Naive thymus-derived CD8-positive, alpha-beta T cell (primary cell): ENCODE results near the gene SLC25A40. TPM values are rescaled to one million over a fixed set of nuclear protein-coding genes. Genes with fewer than 3 reads are reported as not detected.
A peak's percentile ranks its signal among the peaks of the same experiment; 100 is the strongest.
"Not testable (repeated sequence)": the region's sequence is repeated elsewhere in the genome, so short reads cannot be mapped to it uniquely, and the experiment has no call there.

Source experiments
- ATAC-seq, 2 donors: fragments of 150-1000 bp; cut with Tn5 transposase in 1 of 2; sonication (Bioruptor Pico), chemical (Tn5 transposase) in 1 of 2; 1 replicate in 1 of 2; 2 replicates in 1 of 2; pipeline ENCODE4 v1.10.0; 2021; ENCODE audit warnings: mild to moderate bottlenecking in 2 of 2, moderate library complexity in 2 of 2
- POLR2A ChIA-PET: fragments of 350-600 bp; sonication (Branson Sonifier 250); formaldehyde crosslinking; loops from one replicate; lab custom pipeline; 2021; ENCODE audit warnings: antibody characterized with exemption; lab: Charles Lee
- DNase-seq, 10 donors: peaks; one replicate each; pipeline versions ENCODE4 v3.0.0 to v3.0.0-alpha.2; 2020 to 2022
- H3K27ac Mint-ChIP-seq, 10 donors: one replicate each; pipeline ENCODE4 v1.8.0; 2020 to 2022; ENCODE audit warnings: mild to moderate bottlenecking in 10 of 10, mixed read lengths in 10 of 10, moderate library complexity in 4 of 10, inconsistent platforms in 1 of 10
- H3K27me3 Mint-ChIP-seq, 5 donors: one replicate each; pipeline ENCODE4 v1.8.0; 2021 to 2022; ENCODE audit warnings: mixed read lengths in 5 of 5
- H3K36me3 Mint-ChIP-seq, 3 donors: one replicate each; pipeline ENCODE4 v1.8.0; 2020 to 2022; ENCODE audit warnings: mixed read lengths in 3 of 3, mild to moderate bottlenecking in 2 of 3, inconsistent platforms in 1 of 3
- H3K4me1 Mint-ChIP-seq, 4 donors: one replicate each; pipeline ENCODE4 v1.8.0; 2021 to 2022; ENCODE audit warnings: mixed read lengths in 4 of 4
- H3K4me3 Mint-ChIP-seq, 10 donors: one replicate each; pipeline ENCODE4 v1.8.0; 2020 to 2022; ENCODE audit warnings: mild to moderate bottlenecking in 10 of 10, mixed read lengths in 10 of 10, moderate library complexity in 6 of 10, inconsistent platforms in 1 of 10
- H3K9me3 Mint-ChIP-seq, 9 donors: one replicate each; pipeline ENCODE4 v1.8.0; 2020 to 2022; ENCODE audit warnings: mixed read lengths in 9 of 9, mild to moderate bottlenecking in 3 of 9, inconsistent platforms in 1 of 9, moderate library complexity in 1 of 9
- polyA plus RNA-seq, 3 donors: library from polyadenylated mRNA; unstranded; fragments of 300-500 nt; fragmentation: Illumina TruSeq; gene quantifications; one replicate each; pipeline ENCODE4 v1.2.3, GENCODE V29; 2021
- total RNA-seq, 8 experiments: library from RNA in 2 of 8; stranded (reverse) in 2 of 8; gene quantifications; one replicate each; pipeline ENCODE4 v1.2.3 and lab custom pipeline; 2021 to 2026

The SLC25A40 gene
- total and polyA plus RNA-seq, 5 experiments from 2014 or later = 9.0 to 38.1 (median 14.9) TPM

DNA sequence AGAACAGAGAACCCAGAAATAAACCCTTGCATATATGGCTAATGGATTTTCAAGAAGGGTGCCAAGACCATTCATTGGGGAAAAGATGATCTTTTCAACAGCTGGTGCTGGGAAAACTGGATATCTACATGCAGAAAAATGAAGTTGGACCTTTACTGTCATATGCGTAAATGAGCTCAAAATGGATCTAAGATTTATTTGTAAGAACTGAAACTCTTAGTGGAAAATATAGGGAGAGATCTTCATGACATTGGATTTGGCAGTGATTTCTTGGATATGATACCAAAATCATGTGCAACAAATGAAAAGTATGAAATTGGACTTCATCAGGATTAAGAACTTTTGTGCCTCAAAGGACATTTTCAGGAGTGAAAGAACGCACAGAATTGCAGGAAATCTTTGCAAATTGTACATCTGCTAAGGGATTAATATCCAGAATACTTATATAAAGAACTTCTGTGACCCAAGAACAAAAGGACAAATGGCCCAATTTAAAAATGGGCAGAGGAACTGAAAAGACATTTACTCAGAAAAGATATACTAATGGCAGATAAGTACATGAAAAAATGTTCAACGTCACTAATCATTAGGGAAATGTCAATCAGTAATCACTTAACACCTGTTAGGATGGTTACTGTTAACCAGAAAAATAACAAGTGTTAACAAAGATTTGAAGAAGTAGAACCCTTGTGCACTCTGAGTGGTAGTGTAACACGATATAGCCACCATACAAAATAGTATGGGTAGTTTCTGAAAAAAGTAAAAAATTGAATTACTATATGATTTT lies 6.2 kb upstream of the SLC25A40 start:
- Mint-ChIP-seq H3K27me3 (no peaks in the 10 kb centered on the region), H3K4me3 (no peak overlapping the region), H3K9me3 (no peaks in the 10 kb centered on the region), H3K4me1 (peaks cover 7 to 29% (median 23%) of the 10 kb centered on the region in 4 donors), H3K27ac (peak overlapping the region in 1 of 10 donors; percentile 4), H3K36me3 (peaks cover 0 to 49% (median 10%) of the 10 kb centered on the region in 3 donors)
- ATAC-seq (no peak), DNase-seq (no peak)
- POLR2A ChIA-PET = interaction anchor here (1.2 kb wide), 1 partner anchor 13 kb away, joined by 3 read pairs; no protein-coding TSS in a partner anchor

DNA sequence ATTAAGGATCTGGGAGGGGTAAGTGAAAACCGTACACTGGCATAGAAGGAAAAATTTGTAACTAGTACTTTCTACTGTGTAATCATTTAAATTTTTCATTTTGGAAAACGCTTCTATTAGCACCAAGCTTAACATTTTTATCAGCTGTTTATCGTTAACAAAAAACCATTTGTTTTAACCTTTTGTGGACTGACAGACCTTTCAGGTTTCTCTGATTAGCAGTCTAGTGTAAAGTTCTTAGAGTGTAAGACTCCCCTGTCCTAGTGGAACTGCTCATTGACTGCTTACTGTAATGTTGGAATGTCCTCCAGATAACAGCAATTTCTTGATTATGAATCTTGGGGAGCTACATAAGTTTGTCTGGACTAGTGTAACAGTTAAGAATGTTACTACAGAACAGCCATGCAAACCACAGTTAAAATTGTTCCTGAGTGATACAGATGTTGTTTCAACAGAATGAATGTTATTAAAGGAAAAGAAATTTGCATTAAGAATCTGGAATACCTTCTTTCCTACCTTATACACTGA lies 2.1 kb upstream of the SLC25A40 start:
- peaks cover 0 to 4% (median 0%) of the 10 kb centered on the region in 9 donors for H3K9me3 Mint-ChIP-seq
- POLR2A ChIA-PET = no interaction called here
- H3K4me1 Mint-ChIP-seq = peaks cover 19 to 53% (median 45%) of the 10 kb centered on the region in 4 donors
- H3K27me3 Mint-ChIP-seq = no peaks in the 10 kb centered on the region
- H3K4me3 Mint-ChIP-seq = peak overlapping the region in 9 of 10 donors; percentile 18 to 95 (median 55)
- no peak for ATAC-seq
- H3K36me3 Mint-ChIP-seq = peaks cover 0 to 32% (median 4%) of the 10 kb centered on the region in 3 donors
- no peak for DNase-seq
- H3K27ac Mint-ChIP-seq = no peak overlapping the region

DNA sequence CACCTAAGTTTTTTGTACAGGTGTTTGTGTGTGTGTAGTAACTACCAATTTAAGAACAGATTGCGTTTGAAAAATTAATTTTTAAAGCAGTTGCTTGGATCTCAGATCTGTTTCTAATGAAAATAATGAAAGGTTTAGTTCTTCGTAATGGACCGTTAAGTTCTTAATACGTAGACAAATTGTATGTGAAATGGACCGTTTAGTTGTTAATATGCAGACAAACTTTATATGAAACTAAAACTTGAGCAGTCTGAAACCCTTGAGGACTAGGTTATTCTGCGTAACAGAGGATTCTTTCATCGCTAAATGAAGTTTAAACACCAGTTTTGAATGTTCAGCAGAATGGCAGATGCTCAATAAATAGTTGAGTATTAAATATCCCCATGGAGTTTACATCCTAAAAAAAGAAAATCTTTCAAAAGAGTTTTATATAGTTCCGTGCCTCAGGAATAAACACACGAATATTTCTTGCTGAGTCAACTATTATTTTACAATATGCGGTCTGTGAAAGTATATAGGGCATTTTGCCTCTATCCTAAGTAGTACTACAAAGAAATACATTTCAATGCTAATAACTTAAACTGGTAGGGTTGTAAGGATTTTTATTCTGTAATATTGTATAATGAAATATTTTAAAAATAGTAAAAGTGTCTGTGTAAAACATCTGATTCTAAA lies 1.3 kb upstream of the SLC25A40 start:
- POLR2A ChIA-PET = interaction anchor here (1.0 to 1.3 kb wide), 3 partner anchors 56 to 725 kb away, joined by 3 to 6 read pairs (median 6); partner anchors contain the start of genes ADAM22, DMTF1 and TMEM243
- no peak for DNase-seq
- H3K36me3 Mint-ChIP-seq = peaks cover 6 to 26% (median 11%) of the 10 kb centered on the region in 3 donors

DNA sequence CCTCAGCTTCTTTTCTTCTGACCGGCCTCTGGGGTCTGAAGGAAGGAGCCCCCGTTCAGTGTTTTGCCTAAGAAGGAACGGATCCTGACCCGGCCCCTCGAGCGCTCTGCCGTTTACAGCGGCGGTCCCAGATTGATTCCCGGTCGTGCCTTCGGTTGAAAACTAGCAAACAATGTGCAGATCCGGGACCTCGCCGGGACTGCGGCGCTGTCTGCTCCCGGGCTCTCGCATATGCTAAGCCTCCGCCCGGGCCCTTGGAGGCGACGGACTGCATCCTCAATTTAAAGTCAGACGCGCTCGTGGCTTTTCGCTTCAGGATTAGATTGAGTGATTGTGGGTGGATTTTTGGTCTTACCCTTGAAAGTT lies 692 bp upstream of the SLC25A40 start:
- Mint-ChIP-seq H3K4me3 (peak overlapping the region; percentile 91 to 97 (median 96)), H3K9me3 (peaks cover 0 to 15% (median 5%) of the 10 kb centered on the region in 9 donors), H3K27me3 (no peaks in the 10 kb centered on the region), H3K27ac (peak overlapping the region; percentile 75 to 99 (median 98)), H3K36me3 (peaks cover 13 to 24% (median 17%) of the 10 kb centered on the region in 3 donors), H3K4me1 (peaks cover 21 to 61% (median 42%) of the 10 kb centered on the region in 4 donors)
- peak; percentile 12 to 17 for ATAC-seq
- POLR2A ChIA-PET = interaction anchor here (0.7 to 1.3 kb wide), 4 partner anchors 10 to 724 kb away, joined by 3 to 6 read pairs (median 5); partner anchors contain the start of genes ADAM22, DMTF1 and TMEM243
- peak in 7 of 10 donors; percentile 4 to 64 (median 26) for DNase-seq

More for the DNA sequence above, 1.3 kb upstream of the SLC25A40 start:
- Mint-ChIP-seq H3K9me3 (peaks cover 0 to 9% (median 3%) of the 10 kb centered on the region in 9 donors), H3K4me1 (peaks cover 19 to 59% (median 46%) of the 10 kb centered on the region in 4 donors), H3K4me3 (peak overlapping the region; percentile 91 to 97 (median 96)), H3K27me3 (no peaks in the 10 kb centered on the region), H3K27ac (peak overlapping the region; percentile 9 to 99 (median 98))
- no peak for ATAC-seq

DNA sequence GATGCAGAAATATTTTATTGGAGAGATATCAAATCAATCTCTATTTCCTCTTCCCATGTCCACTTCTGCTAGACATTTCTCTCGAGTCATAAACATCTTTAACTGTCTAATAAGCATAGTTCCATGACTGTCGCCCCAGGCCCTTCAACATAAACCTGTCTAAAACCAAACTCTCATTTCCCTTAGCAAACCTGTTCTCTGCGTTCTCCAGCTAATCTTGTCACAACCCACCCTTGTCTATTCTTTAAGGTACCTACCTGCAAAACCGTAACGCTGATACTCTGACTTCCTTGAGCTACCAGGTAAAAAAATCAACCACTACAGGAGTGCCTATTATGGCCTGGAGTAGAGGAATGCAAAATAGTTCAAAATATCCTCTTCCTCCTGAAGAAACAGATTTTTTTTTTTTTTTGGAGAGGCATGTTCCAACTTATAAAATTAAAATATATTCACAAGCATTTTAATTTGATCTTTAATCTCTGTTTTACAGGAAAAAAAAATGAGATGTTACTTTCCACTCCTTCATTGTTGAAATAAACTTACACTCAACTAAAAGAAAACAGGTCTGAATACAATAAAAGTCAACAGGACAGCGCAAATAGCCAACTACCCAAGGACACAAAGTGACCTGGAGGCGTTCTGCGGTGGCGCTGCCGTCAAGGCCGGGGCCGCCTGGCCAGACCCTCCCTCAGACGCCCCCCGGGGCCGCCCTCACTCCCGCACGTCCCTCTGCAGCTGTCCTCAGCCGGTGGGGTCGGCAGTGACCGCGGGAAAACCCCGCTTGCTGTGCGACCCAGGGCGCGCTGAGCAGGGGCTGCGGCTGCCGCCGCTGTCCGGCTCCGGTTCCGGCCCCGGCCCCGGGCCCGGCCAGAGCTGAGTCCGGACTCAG lies 765 bp downstream of the SLC25A40 start:
- POLR2A ChIA-PET = interaction anchor here (0.6 to 1.3 kb wide), 5 partner anchors 20 to 814 kb away, joined by 3 to 6 read pairs (median 4); partner anchors contain the start of gene DMTF1
- ATAC-seq (peak; percentile 4 to 7), DNase-seq (peak in 6 of 10 donors; percentile 1 to 34 (median 12))
- H3K9me3 Mint-ChIP-seq = peaks cover 0 to 29% (median 11%) of the 10 kb centered on the region in 9 donors
- H3K4me1 Mint-ChIP-seq = peaks cover 17 to 59% (median 38%) of the 10 kb centered on the region in 4 donors
- H3K4me3 Mint-ChIP-seq = peak overlapping the region; percentile 91 to 97 (median 96)
- peaks cover 23 to 27% (median 27%) of the 10 kb centered on the region in 3 donors for H3K36me3 Mint-ChIP-seq
- peak overlapping the region; percentile 36 to 98 (median 84) for H3K27ac Mint-ChIP-seq
- H3K27me3 Mint-ChIP-seq = no peaks in the 10 kb centered on the region

DNA sequence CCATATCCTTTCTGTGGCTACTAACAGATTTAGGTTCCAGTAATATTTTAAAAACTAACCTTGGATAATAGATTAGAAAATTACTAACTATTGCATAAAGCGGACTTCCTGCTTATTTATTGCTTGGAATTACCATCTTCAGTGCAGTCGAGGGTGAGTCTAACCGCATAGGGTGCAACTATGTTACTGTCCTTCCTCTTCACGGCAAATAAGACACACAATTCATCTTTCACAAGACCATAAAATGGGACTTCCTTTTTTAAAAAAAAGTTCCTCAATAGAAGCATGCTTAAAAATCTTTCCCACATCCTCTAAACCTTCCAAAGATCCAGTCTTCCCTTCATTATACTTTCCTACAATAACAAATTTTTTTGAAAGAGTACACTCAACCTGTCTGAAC lies 2.1 kb downstream of the SLC25A40 start:
- Mint-ChIP-seq H3K9me3 (peaks cover 0 to 29% (median 13%) of the 10 kb centered on the region in 9 donors), H3K36me3 (peaks cover 22 to 35% (median 27%) of the 10 kb centered on the region in 3 donors), H3K4me3 (peak overlapping the region in 9 of 10 donors; percentile 1 to 97 (median 78)), H3K27me3 (no peaks in the 10 kb centered on the region), H3K27ac (peak overlapping the region; percentile 17 to 97 (median 72)), H3K4me1 (peaks cover 17 to 51% (median 35%) of the 10 kb centered on the region in 4 donors)
- DNase-seq (no peak), ATAC-seq (no peak)
- POLR2A ChIA-PET = no interaction called here

DNA sequence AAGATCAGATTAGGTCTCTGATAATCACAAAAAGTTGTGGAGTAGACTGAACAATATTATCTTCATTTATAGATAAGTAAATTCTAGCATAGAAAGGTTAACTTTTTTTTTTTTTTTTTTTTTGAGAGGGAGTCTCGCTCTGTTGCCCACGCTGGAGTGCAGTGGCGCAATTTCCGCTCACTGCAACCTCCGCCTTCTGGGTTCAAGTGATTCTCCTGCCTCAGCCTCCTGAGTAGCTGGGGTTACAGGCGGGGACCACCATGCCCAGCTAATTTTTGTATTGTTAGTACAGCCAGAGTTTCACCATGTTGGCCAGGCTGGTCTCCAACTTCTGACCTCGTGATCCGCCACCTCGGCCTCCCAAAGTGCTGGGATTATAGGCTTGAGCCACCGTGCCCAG lies 2.8 kb downstream of the SLC25A40 start:
- POLR2A ChIA-PET = not testable (repeated sequence)
- H3K27ac Mint-ChIP-seq = peak overlapping the region in 4 of 10 donors; percentile 75 to 97 (median 88)
- H3K36me3 Mint-ChIP-seq = peaks cover 23 to 40% (median 27%) of the 10 kb centered on the region in 3 donors

DNA sequence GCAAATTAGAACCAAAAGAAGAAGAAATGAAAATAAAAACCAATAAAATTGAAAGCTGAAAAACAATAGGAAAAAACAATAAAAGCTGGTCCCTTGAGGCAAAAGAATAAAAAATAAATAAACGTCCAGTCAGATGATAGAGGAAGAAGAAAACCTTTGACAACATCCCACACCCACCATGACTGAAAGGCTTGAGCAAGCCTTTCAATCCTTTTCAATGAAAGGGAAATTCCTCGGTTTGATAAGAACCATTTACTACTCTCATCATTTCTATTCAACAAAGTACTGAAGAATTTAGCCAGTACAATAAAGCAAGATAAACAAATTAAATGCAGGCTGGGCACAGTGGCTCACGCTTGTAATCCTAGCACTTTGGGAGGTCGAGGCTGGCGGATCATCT lies 3.8 kb downstream of the SLC25A40 start:
- Mint-ChIP-seq H3K4me3 (no peak overlapping the region), H3K4me1 (peaks cover 17 to 35% (median 29%) of the 10 kb centered on the region in 4 donors), H3K27ac (peak overlapping the region in 2 of 10 donors; percentile 14 to 63), H3K36me3 (peaks cover 28 to 50% (median 31%) of the 10 kb centered on the region in 3 donors), H3K9me3 (peaks cover 3 to 34% (median 14%) of the 10 kb centered on the region in 9 donors), H3K27me3 (no peaks in the 10 kb centered on the region)
- POLR2A ChIA-PET = interaction anchor here (1.7 kb wide), 1 partner anchor 244 kb away, joined by 3 read pairs; the partner anchor contains the start of gene RUNDC3B
- ATAC-seq = no peak
- DNase-seq = no peak

More for the DNA sequence above, 2.8 kb downstream of the SLC25A40 start:
- Mint-ChIP-seq H3K4me3 (peak overlapping the region in 1 of 10 donors; percentile 97), H3K9me3 (peaks cover 0 to 29% (median 13%) of the 10 kb centered on the region in 9 donors), H3K4me1 (peaks cover 17 to 45% (median 34%) of the 10 kb centered on the region in 4 donors)
- not testable (repeated sequence) for DNase-seq, H3K27me3 Mint-ChIP-seq, ATAC-seq

DNA sequence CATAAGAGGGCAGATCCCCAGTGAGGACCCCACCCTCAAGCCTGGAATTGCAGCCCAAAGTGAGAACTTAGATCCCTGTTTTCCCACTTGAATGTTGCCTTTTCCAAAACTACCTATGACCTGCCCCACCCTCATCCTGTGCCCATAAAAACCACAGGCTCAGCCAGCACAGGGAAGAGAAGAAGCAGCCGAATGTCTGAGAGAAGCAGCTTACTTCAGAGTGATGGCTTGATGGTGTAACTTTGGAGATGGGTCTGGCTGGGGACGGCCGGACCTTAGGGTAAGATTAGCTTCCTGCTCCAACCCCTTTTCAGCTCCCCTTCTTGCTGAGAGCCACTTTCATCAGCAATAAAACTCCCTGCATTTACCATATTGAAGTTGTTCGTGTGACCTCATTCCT lies 5.7 kb downstream of the SLC25A40 start:
- Mint-ChIP-seq H3K36me3 (peaks cover 45 to 68% (median 46%) of the 10 kb centered on the region in 3 donors), H3K4me1 (peaks cover 17 to 31% (median 28%) of the 10 kb centered on the region in 4 donors), H3K27ac (no peak overlapping the region), H3K4me3 (no peak overlapping the region), H3K27me3 (no peaks in the 10 kb centered on the region), H3K9me3 (peaks cover 10 to 53% (median 27%) of the 10 kb centered on the region in 9 donors)
- ATAC-seq (no peak), DNase-seq (no peak)
- POLR2A ChIA-PET = interaction anchor here (1.7 kb wide), 1 partner anchor 242 kb away, joined by 3 read pairs; the partner anchor contains the start of gene RUNDC3B

DNA sequence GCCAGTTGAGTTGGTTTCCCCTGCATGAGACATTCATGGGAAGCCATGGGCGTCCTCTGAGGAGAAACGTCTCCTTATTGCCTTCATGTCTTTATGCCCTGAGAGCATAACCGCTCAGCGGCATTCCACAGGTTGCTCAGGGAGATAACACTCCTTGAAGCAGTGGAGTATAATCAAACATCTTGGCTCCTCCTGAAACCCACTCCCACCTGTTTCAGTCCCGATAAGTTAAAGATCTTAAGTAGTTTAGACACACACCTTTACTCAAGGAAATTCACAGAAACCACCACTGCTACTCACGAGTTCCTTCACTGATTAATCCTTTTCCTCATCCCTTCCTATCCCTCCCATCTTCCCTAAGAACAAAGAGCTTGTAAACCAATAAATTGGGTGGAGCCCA lies 9.6 kb downstream of the SLC25A40 start:
- POLR2A ChIA-PET, H3K27me3 Mint-ChIP-seq, DNase-seq, H3K27ac Mint-ChIP-seq, ATAC-seq, H3K4me3 Mint-ChIP-seq: not testable (repeated sequence)
- Mint-ChIP-seq H3K36me3 (peaks cover 45 to 67% (median 46%) of the 10 kb centered on the region in 3 donors), H3K4me1 (peaks cover 4 to 15% (median 10%) of the 10 kb centered on the region in 4 donors), H3K9me3 (peaks cover 4 to 40% (median 20%) of the 10 kb centered on the region in 9 donors)

DNA sequence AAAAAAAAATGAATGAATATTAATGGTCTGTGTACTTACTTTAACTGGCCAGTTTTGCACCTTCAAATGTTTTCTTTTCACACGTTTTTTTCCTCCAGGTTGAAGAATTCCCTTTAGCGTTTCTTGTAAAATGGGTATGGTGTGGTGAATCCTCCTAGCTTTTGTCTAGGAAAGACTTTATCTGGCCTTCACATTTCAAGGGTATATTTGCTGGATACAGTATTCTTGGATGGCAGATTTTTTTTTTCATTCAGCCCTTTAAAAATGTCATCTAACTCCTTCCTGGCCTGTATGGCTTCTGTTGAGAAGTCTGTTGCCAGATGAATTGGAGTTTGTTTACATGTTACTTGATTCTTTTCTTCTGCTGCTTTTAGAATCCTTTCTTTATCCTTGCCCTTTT lies 10.1 kb downstream of the SLC25A40 start:
- Mint-ChIP-seq H3K4me1 (peaks cover 4 to 13% (median 10%) of the 10 kb centered on the region in 4 donors), H3K27ac (peak overlapping the region in 1 of 10 donors; percentile 6), H3K4me3 (no peak overlapping the region), H3K27me3 (no peaks in the 10 kb centered on the region), H3K9me3 (peaks cover 4 to 35% (median 18%) of the 10 kb centered on the region in 9 donors), H3K36me3 (peaks cover 41 to 63% (median 43%) of the 10 kb centered on the region in 3 donors)
- DNase-seq (no peak), ATAC-seq (no peak)
- POLR2A ChIA-PET = no interaction called here
